HG03066 (cell line): ENCODE data around the gene PDF.
"Not testable (repeated sequence)": the region's sequence is repeated elsewhere in the genome, so short reads cannot be mapped to it uniquely, and the experiment has no call there.

Experiments used
- ATAC-seq: cut with Tn5 transposase; IDR thresholded peaks from one replicate; pipeline ENCODE4 v1.9.1; 2021; ENCODE audit warnings: low read depth; ENCODE audit not compliant: unreplicated experiment

The PDF gene

DNA sequence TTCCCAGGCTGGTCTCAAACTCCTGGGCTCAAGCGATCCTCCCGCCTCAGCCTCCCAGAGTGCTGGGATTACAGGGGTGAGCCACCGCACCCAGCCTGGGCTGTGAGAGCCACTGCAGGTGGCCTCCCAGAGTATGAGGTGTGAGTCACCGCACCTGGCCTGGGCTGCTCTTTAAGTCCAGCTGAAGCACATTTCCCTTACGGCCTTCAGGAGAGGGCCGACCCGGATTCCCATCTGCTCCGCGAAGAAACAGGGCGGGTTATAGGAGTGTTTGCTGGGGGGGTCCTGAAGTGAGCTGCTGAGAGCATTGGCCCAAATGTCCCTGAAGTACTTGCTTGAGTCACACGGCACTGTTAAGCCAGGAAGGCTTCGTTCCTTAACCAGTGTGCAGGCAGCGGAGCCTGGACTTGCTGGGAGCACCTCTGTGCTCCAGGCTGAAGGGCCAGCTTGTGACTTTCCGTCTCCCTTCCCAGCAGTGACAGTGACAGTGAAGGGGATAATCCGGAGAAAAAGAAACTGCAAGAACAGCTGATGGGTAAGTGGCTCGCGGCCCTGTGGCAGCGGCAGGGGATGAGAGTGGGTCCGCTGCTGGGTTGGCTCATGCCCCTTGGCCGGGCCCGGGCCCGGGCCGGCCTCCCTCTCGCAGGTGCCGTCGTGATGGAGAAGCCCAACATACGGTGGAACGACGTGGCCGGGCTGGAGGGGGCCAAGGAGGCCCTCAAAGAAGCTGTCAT, 12.0 kb downstream of the PDF start:
- no peak for ATAC-seq

DNA sequence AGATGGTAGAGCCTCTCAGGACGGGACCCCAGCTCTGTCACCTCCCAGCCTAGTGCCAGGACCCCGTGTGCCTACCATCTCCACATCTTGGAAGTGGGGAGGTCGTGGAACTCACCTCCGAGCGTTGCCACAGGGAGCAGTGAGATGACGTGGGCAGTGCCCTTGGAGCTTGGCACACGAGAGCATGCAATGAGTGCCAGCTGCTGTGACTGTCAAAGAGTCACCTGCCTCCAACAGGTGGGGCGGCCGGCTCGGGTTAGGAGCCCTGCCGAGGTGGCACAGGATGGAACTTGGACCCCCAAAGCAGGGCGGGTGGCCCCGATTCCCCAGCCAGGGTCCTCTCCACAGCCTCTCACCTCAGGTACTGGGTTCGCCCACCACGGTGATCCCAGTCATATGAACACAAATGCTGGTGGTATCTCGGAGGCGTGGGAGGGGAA, 13.8 kb downstream of the PDF start:
- no peak for ATAC-seq

DNA sequence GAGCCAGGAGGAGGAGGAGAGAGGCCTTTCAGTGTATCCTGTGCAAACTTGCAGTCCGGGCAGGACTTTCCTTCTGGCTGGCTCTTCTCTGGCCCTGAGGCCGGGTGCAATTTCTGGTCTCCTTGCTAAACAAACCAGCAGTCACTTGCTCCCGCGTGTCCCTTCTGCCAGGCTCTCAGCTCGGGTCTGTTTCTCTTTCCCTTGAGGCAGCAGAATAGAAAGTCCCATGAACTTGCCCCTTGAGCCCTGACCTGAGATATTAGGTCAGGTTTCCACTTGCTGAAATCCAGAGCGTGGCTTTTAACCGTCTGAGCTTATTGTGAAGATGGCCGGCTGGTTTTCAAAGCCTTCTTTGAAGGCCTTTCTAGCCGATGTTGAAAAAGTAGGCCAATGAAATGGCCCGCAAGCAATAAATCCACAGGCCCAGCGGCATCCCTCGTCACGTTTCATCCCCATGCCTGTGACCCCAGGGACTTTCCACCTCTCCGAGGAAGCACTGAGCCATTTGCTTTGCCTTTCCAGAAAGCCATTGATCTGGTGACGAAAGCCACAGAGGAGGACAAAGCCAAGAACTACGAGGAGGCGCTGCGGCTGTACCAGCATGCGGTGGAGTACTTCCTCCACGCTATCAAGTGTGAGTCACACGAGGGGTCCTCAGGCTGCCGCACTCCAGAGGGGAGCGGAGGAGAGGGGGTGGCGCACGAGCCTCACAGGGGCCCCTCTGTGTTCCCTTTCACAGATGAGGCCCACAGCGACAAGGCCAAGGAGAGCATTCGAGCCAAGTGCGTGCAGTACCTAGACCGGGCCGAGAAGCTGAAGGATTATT, 14.7 kb downstream of the PDF start:
- no peak for ATAC-seq

DNA sequence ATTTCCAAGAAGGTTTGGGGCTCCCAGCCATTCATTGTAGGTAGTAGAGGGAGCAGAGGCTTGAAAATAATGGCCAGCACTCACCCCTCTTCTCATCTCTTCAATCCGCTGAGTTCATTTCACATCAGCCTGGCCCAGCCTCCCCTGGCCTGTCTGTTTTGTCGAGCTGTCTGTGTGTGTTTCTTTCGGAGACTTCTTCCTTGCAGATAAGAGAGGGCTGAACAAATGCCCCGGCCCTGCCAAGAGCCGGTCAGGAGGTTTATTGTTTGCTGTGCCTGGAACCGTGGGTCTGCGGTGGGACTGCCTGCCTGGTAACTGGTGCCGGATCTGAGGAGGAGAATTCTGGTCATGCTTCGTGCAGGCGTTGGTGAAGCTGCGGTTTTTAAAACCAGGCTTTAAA, 15.9 kb downstream of the PDF start:
- no peak for ATAC-seq

DNA sequence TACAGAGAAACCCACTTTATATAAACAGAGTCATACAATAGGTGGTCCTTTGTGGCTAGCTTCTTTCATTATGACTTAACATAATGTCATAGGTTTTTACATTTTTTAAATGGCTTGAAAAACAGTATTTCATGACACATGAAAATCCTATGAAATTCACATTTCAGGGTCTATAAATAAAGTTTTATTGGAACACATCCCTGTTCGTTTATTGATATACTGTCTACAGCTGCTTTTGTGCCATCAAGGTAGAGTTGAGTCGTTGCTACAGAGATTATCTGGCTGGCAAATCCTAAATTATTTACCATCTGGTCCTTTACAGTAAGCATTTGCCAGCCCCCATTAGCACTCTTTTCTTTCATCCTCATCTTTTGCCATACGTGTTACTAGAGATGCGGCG, 16.9 kb downstream of the PDF start:
- ATAC-seq = no peak

DNA sequence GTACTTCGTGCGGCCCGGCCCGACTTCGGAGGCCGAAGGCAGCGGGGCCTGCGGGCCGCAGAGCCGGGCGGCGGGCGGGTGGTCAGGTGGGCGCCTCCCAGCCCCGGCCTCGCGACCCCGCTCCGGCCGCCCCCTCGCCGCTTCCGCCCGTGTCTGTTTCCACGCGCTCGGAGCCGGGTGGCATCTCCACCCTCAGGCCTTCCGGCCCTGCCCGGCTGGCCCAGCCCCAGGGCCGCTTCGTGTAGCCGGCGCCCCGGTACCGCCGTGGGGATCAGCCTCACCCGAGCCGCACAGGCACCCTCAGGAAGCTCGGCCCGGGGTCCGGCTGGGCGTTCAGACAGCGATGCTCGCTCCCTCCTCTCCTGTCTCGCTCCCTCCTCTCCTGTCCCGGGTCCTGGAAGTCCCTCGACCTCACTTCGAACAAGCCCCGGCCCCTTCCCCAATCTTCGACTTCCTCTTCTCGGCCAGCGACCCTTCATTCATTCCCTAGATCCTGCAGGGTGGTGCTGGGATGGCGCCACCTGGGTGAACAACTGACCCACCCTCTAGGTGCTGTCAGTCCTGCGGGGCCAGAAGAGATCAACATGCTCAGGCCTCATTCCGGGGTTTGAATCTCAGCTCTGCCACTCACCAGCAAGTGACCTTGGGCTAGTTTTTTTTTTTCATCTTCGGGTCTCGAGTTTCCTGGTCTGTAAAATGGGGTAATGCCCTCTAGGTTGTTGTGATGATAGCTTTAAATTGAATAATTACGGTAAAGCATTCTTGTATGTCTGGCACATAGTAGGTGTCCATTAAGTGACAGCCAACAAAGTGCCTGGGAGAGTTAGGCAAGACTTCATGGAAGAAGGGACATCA, 18.6 kb downstream of the PDF start:
- ATAC-seq = peak; percentile 45

- peak; percentile 92 for ATAC-seq
These were observed 19.5 kb downstream of the PDF start, which contains the start of gene VPS4A for GRCh38 chr16:69310653-69311532. TSS of gene VPS4A (plus strand) at chr16:69311350. CDS start at chr16:69311512, 162 bp downstream.

GRCh38 chr16:69309316-69309715, 21.1 kb downstream of the PDF start:
- ATAC-seq = no peak

DNA sequence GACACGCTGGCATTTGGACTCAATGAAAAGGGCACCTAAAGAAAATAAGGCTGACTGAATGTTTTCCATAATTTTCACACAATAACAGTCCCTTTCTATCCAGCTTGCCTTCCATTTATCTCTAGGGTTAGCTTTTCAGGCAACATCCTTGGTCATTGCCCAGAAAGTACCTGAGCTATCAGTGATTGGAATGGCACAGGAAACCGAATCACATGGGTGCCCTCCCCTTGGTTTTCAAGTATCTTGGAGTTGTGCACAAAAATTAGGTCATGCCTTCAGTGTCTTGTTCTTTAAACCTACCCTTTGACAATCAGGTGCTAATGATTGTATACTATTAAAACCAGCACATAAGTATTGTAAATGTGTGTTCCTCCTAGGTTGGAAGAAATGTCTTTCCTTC, 22.5 kb downstream of the PDF start:
- ATAC-seq = no peak

DNA sequence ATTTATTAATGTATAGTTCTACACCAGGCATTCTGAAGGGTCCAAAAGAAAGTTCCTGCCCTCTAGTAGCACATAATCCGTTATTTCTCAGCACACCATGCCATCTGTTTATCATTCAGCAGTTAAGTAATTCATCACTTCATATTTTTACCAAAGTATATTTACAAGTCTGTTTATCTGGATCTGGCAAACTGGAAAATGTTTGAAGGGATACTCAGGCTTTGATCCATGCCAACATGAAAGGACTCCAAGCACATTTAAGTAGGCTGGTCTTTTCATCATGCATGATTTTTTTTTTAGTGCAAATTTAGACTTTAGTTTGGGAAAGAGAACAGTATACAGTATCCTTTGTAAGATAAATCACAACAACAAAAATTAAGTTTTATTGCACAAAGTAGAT, 23.3 kb downstream of the PDF start:
- no peak for ATAC-seq

DNA sequence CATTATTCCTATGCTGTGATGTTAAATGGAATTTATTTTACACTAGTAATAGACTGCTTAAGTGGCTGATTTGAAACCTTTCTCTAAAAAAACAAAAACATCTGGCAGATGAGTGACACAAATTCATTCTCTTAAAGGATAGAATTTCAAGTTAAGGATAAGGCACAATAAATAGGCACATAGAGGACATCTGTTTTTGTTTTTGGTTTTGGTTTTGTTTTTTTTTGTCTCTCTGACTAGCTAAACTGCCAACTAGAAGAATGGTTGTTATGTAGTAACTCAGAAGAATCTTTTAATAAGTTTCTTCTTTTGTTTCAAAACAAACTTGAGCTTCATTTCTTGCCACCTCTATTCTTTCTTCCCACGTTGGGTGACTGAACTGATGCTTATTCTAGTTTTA, 24.4 kb downstream of the PDF start:
- ATAC-seq = no peak

GRCh38 chr16:69302301-69302700, 28.1 kb downstream of the PDF start:
- no peak for ATAC-seq

GRCh38 chr16:69301861-69302260, 28.5 kb downstream of the PDF start:
- ATAC-seq = no peak

- ATAC-seq = no peak
These were observed 29.2 kb downstream of the PDF start for GRCh38 chr16:69301187-69301586.

DNA sequence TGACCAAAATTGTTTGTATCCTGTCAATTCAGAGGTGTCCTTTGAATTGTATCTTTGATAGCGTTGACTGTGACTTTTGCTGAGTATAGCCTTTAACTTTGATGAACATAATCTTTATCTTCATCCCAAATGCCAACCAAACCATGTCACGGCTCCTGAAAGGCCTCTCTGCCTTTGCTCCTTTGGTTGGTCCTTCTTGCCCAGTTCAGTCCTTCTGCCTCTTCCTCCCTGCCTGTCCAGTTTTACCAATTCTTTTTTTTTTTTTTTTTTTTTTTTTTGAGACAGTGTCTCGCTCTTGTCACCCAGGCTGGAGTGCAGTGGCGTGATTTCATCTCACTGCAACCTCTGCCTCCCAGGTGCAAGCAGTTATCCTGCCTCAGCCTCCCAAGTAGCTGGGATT, 32.1 kb downstream of the PDF start:
- no peak for ATAC-seq

DNA sequence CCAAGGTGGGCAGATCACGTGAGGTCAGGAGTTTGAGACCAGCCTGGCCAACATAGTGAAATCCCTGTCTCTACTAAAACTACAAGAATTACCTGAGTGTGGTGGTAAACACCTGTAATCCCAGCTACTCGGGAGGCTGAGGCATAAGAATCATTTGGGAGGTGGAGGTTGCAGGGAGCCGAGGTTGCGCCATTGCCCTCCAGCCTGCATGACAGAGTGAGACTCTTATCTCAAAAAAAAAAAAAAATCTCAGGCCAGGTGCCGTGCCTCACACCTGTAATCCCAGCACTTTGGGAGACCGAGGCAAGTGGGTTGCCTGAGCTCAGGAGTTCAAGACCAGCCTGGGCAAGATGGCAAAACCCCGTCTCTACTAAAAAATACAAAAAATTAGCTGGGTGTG, 33.6 kb downstream of the PDF start:
- not testable (repeated sequence) for ATAC-seq

DNA sequence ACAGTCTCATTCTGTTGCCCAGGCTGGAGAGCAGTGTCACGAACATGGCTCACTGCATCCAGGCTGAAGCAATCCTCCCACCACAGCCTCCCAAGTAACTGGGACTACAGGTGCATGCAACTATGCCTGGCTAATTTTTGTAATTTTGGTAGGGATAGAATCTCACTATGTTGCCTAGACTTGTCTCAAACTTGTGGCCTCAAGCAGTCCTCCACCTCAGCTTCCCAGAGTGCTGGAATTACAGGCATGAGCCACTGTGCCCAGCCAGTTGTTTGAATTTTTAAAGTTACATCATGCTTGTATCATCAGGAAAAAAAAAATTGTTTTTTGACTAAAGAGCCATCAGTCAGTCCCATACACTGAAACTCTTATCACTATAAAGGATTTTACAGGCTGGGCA, 36.3 kb downstream of the PDF start:
- ATAC-seq = no peak

- no peak for ATAC-seq
These were observed 37.0 kb downstream of the PDF start for GRCh38 chr16:69293401-69293800.

DNA sequence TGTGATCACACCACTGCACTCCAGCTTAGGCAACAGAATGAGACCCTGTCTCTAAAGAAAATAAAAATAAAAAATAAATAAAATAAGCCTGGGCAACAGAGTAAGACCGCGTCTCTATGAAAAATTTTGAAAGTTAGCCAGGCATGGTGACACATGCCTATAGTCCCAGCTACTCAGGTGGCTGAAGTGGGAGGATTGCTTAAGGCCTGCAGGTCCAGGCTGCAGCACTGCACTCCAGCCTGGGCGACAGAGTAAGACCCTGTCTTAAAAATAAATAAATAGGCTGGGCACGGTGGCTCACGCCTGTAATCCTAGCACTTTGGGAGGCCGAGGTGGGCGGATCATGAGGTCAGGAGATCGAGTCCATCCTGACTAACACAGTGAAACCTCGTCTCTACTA, 38.7 kb downstream of the PDF start:
- ATAC-seq = not testable (repeated sequence)
